IPS-15b (cell line): ENCODE data around the gene TCF25.
"Not testable (repeated sequence)": the region's sequence is repeated elsewhere in the genome, so short reads cannot be mapped to it uniquely, and the experiment has no call there.

Source experiments
- H3K27me3 ChIP-seq: one replicate; pipeline ENCODE4 v1.6.1; 2013; ENCODE audit warnings: low read length; ENCODE audit not compliant: control insufficient read depth, insufficient read depth
- H3K36me3 ChIP-seq: one replicate; pipeline ENCODE4 v1.6.1; 2013; ENCODE audit warnings: low read length; ENCODE audit not compliant: control insufficient read depth, insufficient read depth
- H3K4me1 ChIP-seq: one replicate; pipeline ENCODE4 v1.6.1; 2013; ENCODE audit warnings: mild to moderate bottlenecking, low read length; ENCODE audit not compliant: control insufficient read depth, insufficient read depth
- H3K4me3 ChIP-seq: one replicate; pipeline ENCODE4 v1.5.1; 2013; ENCODE audit warnings: low read depth, low read length
- H3K9ac ChIP-seq: one replicate; pipeline ENCODE4 v1.6.1; 2013; ENCODE audit warnings: low read depth, mild to moderate bottlenecking, low read length
- H3K9me3 ChIP-seq: one replicate; pipeline ENCODE4 v1.6.1; 2013; ENCODE audit warnings: mild to moderate bottlenecking, low read length; ENCODE audit not compliant: control insufficient read depth, insufficient read depth

TCF25 gene, protein sequence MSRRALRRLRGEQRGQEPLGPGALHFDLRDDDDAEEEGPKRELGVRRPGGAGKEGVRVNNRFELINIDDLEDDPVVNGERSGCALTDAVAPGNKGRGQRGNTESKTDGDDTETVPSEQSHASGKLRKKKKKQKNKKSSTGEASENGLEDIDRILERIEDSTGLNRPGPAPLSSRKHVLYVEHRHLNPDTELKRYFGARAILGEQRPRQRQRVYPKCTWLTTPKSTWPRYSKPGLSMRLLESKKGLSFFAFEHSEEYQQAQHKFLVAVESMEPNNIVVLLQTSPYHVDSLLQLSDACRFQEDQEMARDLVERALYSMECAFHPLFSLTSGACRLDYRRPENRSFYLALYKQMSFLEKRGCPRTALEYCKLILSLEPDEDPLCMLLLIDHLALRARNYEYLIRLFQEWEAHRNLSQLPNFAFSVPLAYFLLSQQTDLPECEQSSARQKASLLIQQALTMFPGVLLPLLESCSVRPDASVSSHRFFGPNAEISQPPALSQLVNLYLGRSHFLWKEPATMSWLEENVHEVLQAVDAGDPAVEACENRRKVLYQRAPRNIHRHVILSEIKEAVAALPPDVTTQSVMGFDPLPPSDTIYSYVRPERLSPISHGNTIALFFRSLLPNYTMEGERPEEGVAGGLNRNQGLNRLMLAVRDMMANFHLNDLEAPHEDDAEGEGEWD

GRCh38 chr16:89873109-89873971 is at the start of gene TCF25:
Gene TCF25, plus strand, starts transcription at chr16:89873592. Its CDS starts 76 bp downstream, at chr16:89873668.
- peak within 1 kb of the TSS; percentile 88 for H3K4me3 ChIP-seq
- no peaks in the 10 kb centered on the region for H3K4me1 ChIP-seq
- H3K27me3 ChIP-seq = no peaks in the 10 kb centered on the region
- H3K36me3 ChIP-seq = peaks cover 4% of the 10 kb centered on the region
- H3K9me3 ChIP-seq = no peaks in the 10 kb centered on the region
- H3K9ac ChIP-seq = peak within 1 kb of the TSS; percentile 89

- H3K36me3 ChIP-seq, H3K9ac ChIP-seq, H3K4me1 ChIP-seq: not testable (repeated sequence)
These were observed 49.6 kb upstream of the TCF25 start for GRCh38 chr16:89823824-89824148.

DNA sequence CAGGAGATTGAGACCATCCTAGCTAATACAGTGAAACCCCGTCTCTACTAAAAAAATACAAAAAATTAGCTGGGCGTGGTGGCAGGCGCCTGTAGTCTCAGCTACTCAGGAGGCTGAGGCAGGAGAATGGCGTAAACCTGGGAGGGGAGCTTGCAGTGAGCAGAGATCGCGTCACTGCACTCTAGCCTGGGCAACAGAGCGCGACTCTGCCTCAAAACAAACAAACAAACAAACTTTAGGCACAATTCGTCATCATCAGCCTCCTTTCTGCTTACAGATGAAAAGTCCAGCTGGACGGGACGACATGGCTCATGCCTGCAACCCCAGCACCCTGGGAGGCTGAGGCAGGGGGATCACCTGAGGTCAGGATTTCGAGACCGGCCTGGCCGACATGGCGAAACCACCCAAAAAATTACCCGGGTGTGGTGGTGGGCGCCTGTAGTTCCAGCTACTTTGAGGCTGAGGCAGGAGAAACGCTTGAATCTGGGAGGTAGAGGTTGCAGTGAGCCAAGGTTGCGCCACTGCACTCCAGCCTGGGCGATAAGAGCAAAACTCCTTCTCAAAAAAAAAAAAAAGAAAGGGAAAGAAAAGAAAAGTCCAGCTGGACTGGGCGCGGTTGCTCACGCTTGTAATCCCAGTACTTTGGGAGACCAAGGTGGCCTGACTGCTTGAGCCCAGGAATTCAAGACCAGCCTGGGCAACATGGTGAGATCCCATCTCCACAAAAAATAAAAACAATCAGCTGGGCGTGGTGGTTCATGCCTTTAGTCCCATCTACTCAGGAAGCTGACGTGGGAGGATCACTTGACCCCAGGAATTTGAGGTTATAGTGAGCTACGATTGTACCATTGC is 46.6 kb upstream of the TCF25 start:
- Histone ChIP-seq H3K36me3 (no peaks in the 10 kb centered on the region), H3K9ac (no peak overlapping the region), H3K4me3 (no peak overlapping the region), H3K4me1 (peaks cover 9% of the 10 kb centered on the region), H3K27me3 (no peaks in the 10 kb centered on the region), H3K9me3 (no peaks in the 10 kb centered on the region)

More at GRCh38 chr16:89823824-89824148, 49.6 kb upstream of the TCF25 start:
- H3K4me3 ChIP-seq, H3K27me3 ChIP-seq, H3K9me3 ChIP-seq: not testable (repeated sequence)

DNA sequence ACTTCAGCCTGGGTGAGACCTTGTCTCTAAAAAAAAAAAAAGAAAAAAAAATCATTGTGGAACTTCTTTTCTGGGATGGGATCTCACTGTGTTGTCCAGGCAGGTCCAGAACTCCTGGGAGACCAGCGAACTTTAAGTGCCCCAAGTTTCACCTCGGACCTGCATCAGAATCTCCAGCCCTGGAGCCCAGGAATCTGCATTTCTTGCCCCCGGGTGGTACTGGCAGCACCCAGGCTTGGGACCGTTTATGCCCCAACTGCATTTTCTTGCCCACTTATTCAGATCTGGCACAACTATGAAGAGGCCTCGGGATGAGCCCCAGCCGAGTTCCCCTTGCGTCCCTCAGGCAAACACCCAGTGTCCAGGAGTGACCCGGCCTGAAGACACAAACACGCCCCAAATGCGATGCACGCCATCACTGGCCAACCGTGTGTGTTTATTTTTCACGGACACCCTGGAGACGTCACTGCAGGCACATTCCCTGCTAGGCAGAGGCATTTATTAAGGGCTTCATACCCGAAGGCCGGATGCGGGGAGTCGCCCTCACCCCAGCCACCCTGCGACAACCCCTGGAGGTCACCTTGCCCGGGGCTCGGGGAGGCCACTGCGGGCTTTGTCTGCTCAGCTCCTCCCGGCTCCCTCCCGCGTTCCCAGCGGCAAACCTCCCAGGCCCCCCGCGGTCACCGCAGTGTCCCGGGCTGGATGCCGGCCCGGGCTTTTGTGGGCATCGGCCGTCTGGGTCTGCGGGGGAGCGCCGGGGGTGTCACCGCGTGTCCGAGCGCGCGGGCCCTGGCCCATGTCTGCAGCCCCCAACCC is 45.8 kb upstream of the TCF25 start:
- H3K4me1 ChIP-seq = peaks cover 9% of the 10 kb centered on the region
- H3K9ac ChIP-seq = no peak overlapping the region
- H3K36me3 ChIP-seq = no peaks in the 10 kb centered on the region
- peak overlapping the region; percentile 74 for H3K4me3 ChIP-seq
- H3K9me3 ChIP-seq = no peaks in the 10 kb centered on the region
- H3K27me3 ChIP-seq = no peaks in the 10 kb centered on the region

DNA sequence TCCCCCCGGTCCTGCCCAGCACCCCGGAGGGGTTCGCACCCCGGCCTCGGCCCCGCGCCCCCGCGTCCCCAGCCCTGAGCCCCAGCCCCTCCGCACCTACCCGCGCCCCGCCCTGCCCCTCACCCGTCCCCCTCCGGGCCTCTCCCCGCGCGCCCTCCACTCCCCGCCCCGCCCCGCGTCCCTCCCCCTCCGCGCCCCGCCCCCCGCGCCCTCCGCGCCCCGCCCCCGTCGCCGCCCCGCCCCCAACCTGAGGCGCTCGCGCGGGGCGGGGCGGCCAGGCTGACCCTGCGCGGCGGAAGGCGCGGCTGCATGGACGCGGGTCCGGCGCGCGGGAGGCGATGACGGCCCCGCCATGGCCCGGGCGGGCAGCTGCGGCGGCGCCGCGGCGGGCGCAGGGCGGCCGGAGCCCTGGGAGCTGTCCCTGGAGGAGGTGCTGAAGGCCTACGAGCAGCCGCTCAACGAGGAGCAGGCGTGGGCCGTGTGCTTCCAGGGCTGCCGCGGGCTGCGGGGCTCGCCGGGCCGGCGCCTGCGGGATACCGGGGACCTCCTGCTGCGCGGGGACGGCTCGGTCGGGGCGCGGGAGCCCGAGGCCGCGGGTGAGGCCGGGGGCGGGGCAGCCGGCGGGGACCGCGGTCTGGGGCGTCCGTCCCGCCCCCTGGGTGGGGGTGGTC is 45.1 kb upstream of the TCF25 start, which contains the start of gene SPIRE2:
TSS of gene SPIRE2 (plus strand) at position 277 of the 671 bp plus-strand sequence. CDS start at position 353, 76 bp downstream.
- H3K9ac ChIP-seq = peak within 1 kb of the TSS; percentile 24
- H3K4me3 ChIP-seq = peak within 1 kb of the TSS; percentile 74
- H3K27me3 ChIP-seq = no peaks in the 10 kb centered on the region
- H3K36me3 ChIP-seq = no peaks in the 10 kb centered on the region
- H3K4me1 ChIP-seq = peaks cover 4% of the 10 kb centered on the region
- no peaks in the 10 kb centered on the region for H3K9me3 ChIP-seq

DNA sequence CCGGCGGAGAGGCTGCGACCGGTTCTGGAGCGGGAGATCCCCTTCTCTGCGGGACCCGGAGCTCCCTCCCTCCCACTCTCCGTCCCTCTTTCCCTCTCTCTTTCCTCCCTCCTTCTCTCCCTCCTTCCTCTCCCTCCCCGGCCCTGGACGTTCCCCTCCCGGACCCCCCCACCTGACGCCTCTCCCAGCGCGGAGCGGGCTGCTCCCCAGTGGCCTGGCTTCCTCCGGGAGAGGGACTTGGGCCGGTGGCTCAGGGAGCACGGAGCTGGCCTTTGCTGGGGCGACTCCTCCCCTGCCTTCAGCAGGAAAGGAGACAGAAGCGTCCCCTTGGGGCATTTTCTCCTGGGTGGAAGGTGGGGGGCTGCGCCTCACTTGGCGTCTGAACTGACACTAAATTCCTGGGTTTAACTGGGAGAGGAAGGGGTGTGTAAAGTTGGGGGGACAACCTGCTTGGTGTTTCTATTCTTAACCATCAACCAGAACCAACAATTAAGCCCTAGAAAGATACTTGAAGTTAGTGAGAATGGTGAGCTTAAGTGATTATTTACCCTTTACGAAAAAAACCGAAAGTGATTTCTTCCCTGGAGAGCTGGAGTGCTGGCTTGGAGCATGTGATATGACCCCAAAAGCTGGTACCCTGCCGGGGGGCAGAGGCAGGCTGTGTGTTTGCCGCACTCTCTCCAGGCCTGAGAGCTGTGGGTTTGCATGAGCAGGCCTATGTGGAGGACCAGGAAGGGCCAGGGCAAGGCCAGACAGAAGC is 44.3 kb upstream of the TCF25 start:
- Histone ChIP-seq H3K27me3 (no peaks in the 10 kb centered on the region), H3K9me3 (no peaks in the 10 kb centered on the region), H3K4me3 (peak overlapping the region; percentile 61), H3K36me3 (no peaks in the 10 kb centered on the region), H3K9ac (peak overlapping the region; percentile 24), H3K4me1 (peaks cover 4% of the 10 kb centered on the region)

GRCh38 chr16:89829630-89830437 is 43.6 kb upstream of the TCF25 start:
- no peak overlapping the region for H3K4me3 ChIP-seq
- no peaks in the 10 kb centered on the region for H3K36me3 ChIP-seq
- H3K9me3 ChIP-seq = no peaks in the 10 kb centered on the region
- H3K27me3 ChIP-seq = no peaks in the 10 kb centered on the region
- H3K4me1 ChIP-seq = peaks cover 4% of the 10 kb centered on the region
- no peak overlapping the region for H3K9ac ChIP-seq

DNA sequence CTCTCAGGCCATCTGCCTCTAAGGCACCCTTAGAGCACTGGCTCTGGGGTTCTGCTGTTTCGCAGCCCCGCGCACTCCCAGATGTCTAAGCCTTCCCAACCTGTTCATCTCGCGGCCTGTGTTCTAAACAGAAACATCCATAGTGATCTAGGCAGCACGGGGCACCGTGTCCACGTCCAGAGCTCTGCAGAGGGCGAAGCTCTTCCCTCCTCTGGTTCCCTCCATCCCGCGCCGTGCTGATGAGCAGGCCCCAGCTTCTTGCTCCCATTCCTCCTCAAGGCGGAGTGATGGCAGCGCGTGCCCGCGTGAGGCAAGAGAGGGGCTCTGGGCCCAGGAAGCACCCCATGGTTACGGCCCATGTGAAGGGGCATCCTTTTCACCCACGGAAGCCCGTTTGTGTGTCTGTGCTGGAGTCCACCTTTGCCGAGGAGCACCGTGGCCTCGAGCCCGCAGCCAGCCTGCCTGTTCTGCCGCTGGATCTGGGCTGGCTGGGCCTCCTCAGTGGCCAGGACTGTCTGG is 41.5 kb upstream of the TCF25 start:
- H3K9ac ChIP-seq = no peak overlapping the region
- H3K36me3 ChIP-seq = no peaks in the 10 kb centered on the region
- no peaks in the 10 kb centered on the region for H3K9me3 ChIP-seq
- H3K27me3 ChIP-seq = no peaks in the 10 kb centered on the region
- H3K4me3 ChIP-seq = no peak overlapping the region
- peaks cover 4% of the 10 kb centered on the region for H3K4me1 ChIP-seq

DNA sequence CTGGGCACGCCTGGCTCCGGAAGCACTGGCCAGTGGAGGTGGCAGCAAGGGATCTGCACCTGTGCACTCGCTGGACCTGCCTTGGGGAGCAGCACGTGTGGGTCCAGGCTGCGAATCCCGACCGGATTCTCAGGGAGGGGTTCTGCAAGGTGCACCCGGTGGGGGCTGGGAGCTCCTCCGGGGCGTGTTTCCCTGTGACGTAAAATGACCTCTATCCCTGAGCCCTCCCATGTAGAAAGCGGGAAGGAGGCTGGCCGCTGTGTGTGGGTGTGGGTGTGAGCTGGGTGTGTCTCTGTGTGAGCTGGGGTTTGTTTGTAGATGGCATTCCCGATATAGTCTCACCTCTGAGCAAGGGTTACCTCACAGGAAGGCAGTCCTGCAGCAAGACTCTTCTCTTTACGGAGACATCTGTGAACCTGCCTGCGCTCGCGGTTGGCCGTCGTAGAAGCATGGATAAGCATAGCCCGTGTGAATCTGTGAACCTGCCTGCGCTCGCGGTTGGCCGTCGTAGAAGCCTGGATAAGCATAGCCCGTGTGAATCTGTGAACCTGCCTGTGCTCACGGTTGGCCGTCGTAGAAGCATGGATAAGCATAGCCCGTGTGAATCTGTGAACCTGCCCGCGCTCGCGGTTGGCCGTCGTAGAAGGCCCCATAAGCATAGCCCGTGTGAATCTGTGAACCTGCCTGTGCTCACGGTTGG is 39.6 kb upstream of the TCF25 start:
- not testable (repeated sequence) for H3K27me3 ChIP-seq, H3K4me1 ChIP-seq, H3K9ac ChIP-seq, H3K4me3 ChIP-seq, H3K36me3 ChIP-seq, H3K9me3 ChIP-seq
